ENCODE data around the gene GPR35. TPM values are rescaled to one million over a fixed set of nuclear protein-coding genes. Genes with fewer than 3 reads are reported as not detected.
"Not testable (repeated sequence)": the region's sequence is repeated elsewhere in the genome, so short reads cannot be mapped to it uniquely, and the experiment has no call there.

The GPR35 gene
- total RNA-seq, 1 experiment from 2014 or later = 4.2 TPM

DNA sequence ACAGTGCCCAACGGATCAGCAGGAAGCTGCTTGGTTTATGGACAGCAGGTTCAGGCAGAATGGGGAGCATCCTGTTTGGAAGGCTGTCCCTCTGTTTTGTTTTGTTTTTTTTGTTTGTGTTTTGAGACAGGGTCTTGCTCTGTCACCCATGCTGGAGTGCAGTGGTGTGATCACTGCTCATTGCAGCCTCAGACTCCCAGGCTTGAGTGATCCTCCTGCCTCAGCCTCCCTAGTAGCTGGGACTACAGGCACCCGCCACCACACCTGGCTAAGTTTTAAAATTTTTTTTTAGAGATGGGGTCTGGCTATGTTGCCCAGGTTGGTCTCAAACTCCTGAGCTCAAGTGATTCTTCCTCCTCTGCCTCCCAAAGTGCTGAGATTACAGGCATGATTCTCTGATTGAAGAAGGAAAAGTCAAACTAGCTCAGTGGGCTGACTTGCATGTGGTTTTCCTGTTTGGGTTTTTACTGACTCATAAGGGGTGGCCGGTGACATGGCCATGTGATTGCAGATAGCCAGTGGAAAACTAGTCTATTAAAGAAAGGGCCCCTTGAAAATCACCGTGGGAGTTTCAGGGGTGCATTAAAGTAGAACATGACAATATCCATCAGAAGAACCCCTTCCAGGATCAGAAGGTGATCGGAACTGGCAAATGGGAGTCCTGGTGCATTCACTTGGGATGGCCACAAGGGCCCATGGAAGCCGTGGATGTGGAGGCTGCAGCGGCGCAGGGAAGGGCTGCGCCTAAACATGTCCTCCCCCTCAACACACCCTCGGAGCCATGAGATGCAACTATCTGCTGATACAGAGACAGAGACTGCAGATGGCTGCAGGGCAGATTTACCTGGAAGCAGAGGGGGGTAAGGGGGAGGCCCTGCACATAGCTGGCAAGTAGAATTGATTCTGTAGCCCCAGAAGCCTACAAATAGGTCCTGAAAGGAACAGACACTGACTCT, 30.9 kb downstream of the GPR35 start (continued):
- TF ChIP-seq POLR2AphosphoS5 (IDR thresholded peaks at IDR 0.05; ENCODE audit: low read depth, low read length) = no peak
- no peak for TF ChIP-seq ZNF274 (IDR thresholded peaks at IDR 0.05; ENCODE audit: low read depth, low read length)
- TF ChIP-seq SIN3A (IDR thresholded peaks at IDR 0.05; ENCODE audit: low read depth) = no peak

DNA sequence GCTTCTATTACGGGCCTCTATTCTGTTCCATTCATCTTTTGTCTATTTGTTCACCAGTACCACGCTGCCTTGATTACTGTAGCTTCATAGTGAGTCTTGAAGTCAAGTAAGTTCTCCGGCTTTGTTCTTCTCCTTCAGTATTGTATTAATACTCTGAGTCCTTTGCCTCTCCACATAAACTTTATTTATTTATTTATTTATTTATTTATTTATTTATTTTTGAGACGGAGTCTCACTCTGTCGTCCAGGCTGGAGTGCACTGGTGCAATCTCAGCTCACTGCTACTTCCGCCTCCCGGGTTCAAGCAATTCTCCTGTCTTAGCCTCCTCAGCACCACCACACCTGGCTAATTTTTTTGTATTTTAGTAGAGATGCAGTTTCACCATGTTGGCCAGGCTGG, 34.6 kb downstream of the GPR35 start:
- H3K9ac ChIP-seq (ENCODE audit: low read length); H3K9me2 ChIP-seq (ENCODE audit: insufficient read depth); RAD21 ChIA-PET (ENCODE audit: low non-redundant PET in 1 of 2, low total read pairs in 2 of 2, uncharacterized antibody in 2 of 2, unreplicated experiment in 2 of 2); BruUV-seq (replicated peaks); H3K9me3 ChIP-seq (ENCODE audit: control insufficient read depth in 1 of 2, insufficient read depth in 1 of 2, low read depth in 1 of 2, low read length in 2 of 2); DNase-seq (ENCODE audit: low read depth, low spot score); H4K20me1 ChIP-seq (ENCODE audit: insufficient read depth); H3K4me3 ChIP-seq (replicated peaks in 1 of 2; ENCODE audit: low read depth in 1 of 2, low read length in 2 of 2); H3K27ac ChIP-seq (ENCODE audit: low read depth, low read length); H2AFZ ChIP-seq (ENCODE audit: low read depth, low read length, poor library complexity, severe bottlenecking); H3K36me3 ChIP-seq (ENCODE audit: control insufficient read depth in 1 of 2, insufficient read depth in 2 of 2, low read length in 2 of 2); H3K4me2 ChIP-seq (ENCODE audit: low read length); H3K4me1 ChIP-seq (ENCODE audit: control insufficient read depth in 1 of 2, insufficient read depth in 2 of 2, low read length in 2 of 2); ATAC-seq; H3K79me2 ChIP-seq (ENCODE audit: insufficient read depth, low read length); POLR2A ChIA-PET: not testable (repeated sequence)
- H3K27me3 ChIP-seq (ENCODE audit: insufficient read depth, low read length) = peaks cover 41% of the 10 kb centered on the region; the same call in 1 of the 2 replicates
- CTCF ChIA-PET = interaction anchor here (1.2 kb wide), 1 partner anchor 19 kb away, joined by 3 read pairs; no protein-coding TSS in a partner anchor
- intact Hi-C loops (cut with micrococcal nuclease) = loop anchor here (10.0 kb wide), 1 partner anchor 175 kb away; no protein-coding TSS in a partner anchor

DNA sequence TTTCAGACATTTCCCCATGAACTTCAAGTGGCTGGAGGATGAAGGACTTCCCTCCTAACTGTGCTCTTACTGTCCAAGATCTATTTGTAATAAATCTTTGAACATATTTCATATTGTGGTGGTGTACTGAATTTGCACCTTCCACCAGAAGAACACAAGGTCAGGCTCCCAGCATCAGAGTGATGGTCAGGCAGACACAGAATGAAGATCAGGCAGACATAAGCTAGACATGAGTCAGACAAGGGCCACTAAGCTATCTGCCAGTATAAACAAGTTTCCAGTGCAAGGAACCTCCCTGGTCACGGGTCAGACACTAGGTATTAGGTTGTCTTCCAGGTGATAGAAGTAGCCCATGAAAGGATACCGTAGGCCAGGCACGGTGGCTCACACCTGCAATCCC, 37.4 kb downstream of the GPR35 start:
- H3K4me2 ChIP-seq (ENCODE audit: low read length) = no peak overlapping the region
- H2AFZ ChIP-seq (ENCODE audit: low read depth, low read length, poor library complexity, severe bottlenecking) = no peak overlapping the region
- RAD21 ChIA-PET (ENCODE audit: low non-redundant PET in 1 of 2, low total read pairs in 2 of 2, uncharacterized antibody in 2 of 2, unreplicated experiment in 2 of 2) = no interaction called here
- H3K9ac ChIP-seq (ENCODE audit: low read length) = no peak overlapping the region
- ATAC-seq (no peak), DNase-seq (ENCODE audit: low read depth, low spot score) (no peak)
- no peaks in the 10 kb centered on the region for H3K9me2 ChIP-seq (ENCODE audit: insufficient read depth)
- no TSS peak for BruUV-seq (replicated peaks)
- H3K79me2 ChIP-seq (ENCODE audit: insufficient read depth, low read length) = no peaks in the 10 kb centered on the region
- H3K36me3 ChIP-seq (ENCODE audit: control insufficient read depth in 1 of 2, insufficient read depth in 2 of 2, low read length in 2 of 2) = no peaks in the 10 kb centered on the region
- H3K4me3 ChIP-seq (replicated peaks in 1 of 2; ENCODE audit: low read depth in 1 of 2, low read length in 2 of 2) = no peak overlapping the region
- no peak overlapping the region for H3K27ac ChIP-seq (ENCODE audit: low read depth, low read length)
- no peaks in the 10 kb centered on the region for H3K4me1 ChIP-seq (ENCODE audit: control insufficient read depth in 1 of 2, insufficient read depth in 2 of 2, low read length in 2 of 2)
- POLR2A ChIA-PET = no interaction called here
- no peaks in the 10 kb centered on the region for H4K20me1 ChIP-seq (ENCODE audit: insufficient read depth)
- intact Hi-C loops (cut with micrococcal nuclease) = loop anchor here (10.0 kb wide), 1 partner anchor 172 kb away; no protein-coding TSS in a partner anchor
- no peaks in the 10 kb centered on the region for H3K9me3 ChIP-seq (ENCODE audit: control insufficient read depth in 1 of 2, insufficient read depth in 1 of 2, low read depth in 1 of 2, low read length in 2 of 2)
- H3K27me3 ChIP-seq (ENCODE audit: insufficient read depth, low read length) = peaks cover 38% of the 10 kb centered on the region; the same call in 1 of the 2 replicates
- CTCF ChIA-PET = no interaction called here
- TF ChIP-seq, protein P1, sequence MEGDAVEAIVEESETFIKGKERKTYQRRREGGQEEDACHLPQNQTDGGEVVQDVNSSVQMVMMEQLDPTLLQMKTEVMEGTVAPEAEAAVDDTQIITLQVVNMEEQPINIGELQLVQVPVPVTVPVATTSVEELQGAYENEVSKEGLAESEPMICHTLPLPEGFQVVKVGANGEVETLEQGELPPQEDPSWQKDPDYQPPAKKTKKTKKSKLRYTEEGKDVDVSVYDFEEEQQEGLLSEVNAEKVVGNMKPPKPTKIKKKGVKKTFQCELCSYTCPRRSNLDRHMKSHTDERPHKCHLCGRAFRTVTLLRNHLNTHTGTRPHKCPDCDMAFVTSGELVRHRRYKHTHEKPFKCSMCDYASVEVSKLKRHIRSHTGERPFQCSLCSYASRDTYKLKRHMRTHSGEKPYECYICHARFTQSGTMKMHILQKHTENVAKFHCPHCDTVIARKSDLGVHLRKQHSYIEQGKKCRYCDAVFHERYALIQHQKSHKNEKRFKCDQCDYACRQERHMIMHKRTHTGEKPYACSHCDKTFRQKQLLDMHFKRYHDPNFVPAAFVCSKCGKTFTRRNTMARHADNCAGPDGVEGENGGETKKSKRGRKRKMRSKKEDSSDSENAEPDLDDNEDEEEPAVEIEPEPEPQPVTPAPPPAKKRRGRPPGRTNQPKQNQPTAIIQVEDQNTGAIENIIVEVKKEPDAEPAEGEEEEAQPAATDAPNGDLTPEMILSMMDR (IDR thresholded peaks at IDR 0.05 in 2 of 3, conservative IDR thresholded peaks at IDR 0.05 in 1 of 3; ENCODE audit: borderline replicate concordance in 1 of 3, insufficient read depth in 1 of 3, low read depth in 2 of 3, low read length in 2 of 3) = no peak
- TF ChIP-seq FOSL1 (IDR thresholded peaks at IDR 0.05; ENCODE audit: low read depth) = no peak
- no peak for TF ChIP-seq ZFX (IDR thresholded peaks at IDR 0.05)
- no peak for TF ChIP-seq POLR2AphosphoS5 (IDR thresholded peaks at IDR 0.05; ENCODE audit: low read depth, low read length)
- TF ChIP-seq EZH2phosphoT487 (IDR thresholded peaks at IDR 0.05; ENCODE audit: borderline replicate concordance) = no peak
- TF ChIP-seq POLR2A (IDR thresholded peaks at IDR 0.05; ENCODE audit: borderline replicate concordance, extremely low read depth, insufficient read depth, insufficient read length) = no peak
- no peak for TF ChIP-seq YY1 (IDR thresholded peaks at IDR 0.05; ENCODE audit: extremely low read depth, insufficient replicate concordance, low read depth, low read length)
- TF ChIP-seq ZNF274 (IDR thresholded peaks at IDR 0.05; ENCODE audit: low read depth, low read length) = no peak
- TF ChIP-seq, protein P2, sequence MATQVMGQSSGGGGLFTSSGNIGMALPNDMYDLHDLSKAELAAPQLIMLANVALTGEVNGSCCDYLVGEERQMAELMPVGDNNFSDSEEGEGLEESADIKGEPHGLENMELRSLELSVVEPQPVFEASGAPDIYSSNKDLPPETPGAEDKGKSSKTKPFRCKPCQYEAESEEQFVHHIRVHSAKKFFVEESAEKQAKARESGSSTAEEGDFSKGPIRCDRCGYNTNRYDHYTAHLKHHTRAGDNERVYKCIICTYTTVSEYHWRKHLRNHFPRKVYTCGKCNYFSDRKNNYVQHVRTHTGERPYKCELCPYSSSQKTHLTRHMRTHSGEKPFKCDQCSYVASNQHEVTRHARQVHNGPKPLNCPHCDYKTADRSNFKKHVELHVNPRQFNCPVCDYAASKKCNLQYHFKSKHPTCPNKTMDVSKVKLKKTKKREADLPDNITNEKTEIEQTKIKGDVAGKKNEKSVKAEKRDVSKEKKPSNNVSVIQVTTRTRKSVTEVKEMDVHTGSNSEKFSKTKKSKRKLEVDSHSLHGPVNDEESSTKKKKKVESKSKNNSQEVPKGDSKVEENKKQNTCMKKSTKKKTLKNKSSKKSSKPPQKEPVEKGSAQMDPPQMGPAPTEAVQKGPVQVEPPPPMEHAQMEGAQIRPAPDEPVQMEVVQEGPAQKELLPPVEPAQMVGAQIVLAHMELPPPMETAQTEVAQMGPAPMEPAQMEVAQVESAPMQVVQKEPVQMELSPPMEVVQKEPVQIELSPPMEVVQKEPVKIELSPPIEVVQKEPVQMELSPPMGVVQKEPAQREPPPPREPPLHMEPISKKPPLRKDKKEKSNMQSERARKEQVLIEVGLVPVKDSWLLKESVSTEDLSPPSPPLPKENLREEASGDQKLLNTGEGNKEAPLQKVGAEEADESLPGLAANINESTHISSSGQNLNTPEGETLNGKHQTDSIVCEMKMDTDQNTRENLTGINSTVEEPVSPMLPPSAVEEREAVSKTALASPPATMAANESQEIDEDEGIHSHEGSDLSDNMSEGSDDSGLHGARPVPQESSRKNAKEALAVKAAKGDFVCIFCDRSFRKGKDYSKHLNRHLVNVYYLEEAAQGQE (IDR thresholded peaks at IDR 0.05; ENCODE audit: low read depth) = no peak

Measured in HCT116 (cell line).